ENCODE data around the gene NBEAL1.
A peak's percentile ranks its signal among the peaks of the same experiment; 100 is the strongest.
"Not testable (repeated sequence)": the region's sequence is repeated elsewhere in the genome, so short reads cannot be mapped to it uniquely, and the experiment has no call there.

Gene NBEAL1

DNA sequence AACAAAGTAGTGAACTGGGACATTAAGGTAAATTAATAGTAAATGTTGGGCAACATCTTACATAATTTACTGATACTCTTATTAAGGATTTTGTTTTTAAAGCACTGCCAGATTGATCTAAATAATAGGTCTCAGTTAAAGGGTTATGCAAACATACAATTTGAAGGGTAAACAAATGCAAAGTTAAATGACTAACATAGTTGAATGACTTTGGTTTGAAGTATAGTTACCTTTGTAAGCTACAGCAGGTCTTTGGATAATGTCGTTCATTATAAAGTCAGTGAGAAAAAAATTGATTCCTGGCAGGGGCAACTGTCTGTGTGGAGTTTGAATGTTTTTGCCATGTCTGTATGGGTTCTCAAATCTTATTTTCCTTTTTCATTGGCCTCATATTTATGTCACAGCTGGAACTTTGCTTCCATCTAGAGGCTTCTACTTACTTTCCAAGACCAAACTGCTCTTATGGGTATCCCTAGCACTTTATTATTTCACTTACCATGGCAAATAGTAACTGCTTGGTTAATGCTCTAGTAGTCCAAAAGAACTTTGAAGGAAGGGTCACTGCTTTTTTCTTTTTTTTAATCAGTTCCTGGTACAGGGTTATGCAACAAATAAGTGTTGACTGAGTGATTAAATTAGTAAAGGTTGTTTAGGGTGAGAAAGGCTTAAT lies 107.8 kb downstream of the NBEAL1 start:
- DNase-seq: peak; percentile 38

DNA sequence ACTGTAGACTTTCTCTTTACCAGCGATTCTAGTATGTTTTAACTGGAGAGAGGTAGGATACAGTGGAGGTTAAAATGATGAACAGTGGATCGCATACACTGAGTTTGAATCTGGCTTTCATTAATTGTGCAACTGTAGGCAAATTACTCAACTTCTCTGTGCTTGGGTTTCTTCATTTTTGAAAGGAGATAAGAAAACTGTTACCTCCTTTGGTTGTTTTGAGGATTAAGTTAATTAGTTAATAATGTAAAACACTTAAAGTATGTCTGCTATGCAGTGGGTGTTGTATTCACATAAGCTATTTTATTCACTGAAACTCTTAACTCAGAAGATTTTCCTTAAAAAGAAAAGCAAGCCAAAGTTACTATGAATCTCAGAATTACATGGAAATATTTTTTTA lies 112.3 kb downstream of the NBEAL1 start:
- no peak for DNase-seq

DNA sequence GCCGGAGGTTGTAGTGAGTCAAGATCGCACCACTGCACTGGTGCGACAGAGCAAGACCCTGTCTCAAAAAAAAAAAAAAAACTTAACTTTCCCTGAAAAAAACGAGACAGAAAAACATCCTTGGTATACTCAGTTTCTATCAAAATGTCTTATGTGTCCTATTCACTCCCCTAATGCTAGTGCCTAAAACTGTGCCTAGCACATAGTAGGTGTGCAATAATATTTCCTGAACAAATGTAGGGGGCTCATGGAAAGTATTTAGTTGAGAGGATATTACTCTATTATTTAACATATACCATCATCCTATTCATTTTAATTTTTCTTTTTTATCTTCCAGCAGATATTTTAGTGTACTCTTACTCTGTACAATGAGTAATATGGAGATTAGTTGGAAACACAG lies 120.4 kb downstream of the NBEAL1 start:
- DNase-seq: no peak

DNA sequence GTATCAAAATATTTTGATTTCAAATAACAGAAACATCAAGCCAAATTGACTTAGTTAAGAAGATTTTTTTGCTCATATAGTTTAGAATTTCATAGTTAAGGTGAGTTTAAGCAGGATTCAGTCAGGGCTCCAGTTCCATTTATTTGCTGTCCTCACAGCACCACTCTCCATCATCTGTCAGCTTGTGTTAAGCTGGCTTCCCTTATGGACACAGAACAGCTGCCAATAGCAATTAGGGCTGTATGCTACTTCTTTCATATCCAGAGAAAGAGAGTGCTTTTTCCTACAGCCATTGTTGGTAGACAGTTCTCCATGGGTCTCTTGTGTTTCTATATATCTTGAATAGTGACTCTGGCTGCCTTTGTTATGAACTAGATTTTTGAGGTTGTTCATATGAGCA lies 128.7 kb downstream of the NBEAL1 start:
- DNase-seq: no peak

DNA sequence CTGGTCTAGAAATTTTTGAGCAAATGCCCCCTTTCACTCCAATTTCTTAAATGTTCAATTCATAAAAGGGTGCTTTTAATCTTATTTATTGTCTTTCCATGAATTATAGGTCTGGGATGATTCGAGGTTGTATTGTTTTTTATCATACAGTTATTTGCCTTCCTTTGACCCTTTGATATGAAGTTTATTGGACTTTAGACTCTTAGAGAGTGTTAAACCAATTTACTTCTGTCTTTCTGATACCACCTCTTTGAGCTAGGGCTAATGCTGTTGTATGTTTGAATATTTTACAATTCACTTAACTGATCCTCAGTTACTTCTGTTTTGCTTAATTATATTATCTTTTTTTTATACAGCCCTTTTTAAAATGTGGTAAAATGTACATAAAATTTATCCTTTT lies 134.5 kb downstream of the NBEAL1 start:
- DNase-seq: no peak

DNA sequence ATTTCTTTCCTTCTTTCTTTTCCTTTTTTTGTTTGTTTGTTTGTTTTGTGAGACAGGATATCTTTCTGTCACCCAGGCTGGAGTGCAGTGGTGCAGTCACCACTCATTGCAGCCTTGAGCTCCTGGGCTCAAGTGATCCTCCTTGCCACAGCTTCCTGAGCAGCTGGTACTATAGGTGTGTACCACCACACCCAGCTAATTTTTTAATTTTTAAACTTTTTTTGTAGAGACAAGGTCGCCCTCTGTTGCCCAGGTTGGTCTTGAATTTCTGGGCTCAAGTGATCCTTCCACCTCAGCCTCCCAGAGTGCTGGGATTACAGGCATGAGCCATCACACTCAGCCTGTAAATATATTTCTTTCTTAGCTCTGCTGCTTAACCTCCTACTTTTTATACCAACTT lies 140.7 kb downstream of the NBEAL1 start:
- peak; percentile 2 for DNase-seq

DNA sequence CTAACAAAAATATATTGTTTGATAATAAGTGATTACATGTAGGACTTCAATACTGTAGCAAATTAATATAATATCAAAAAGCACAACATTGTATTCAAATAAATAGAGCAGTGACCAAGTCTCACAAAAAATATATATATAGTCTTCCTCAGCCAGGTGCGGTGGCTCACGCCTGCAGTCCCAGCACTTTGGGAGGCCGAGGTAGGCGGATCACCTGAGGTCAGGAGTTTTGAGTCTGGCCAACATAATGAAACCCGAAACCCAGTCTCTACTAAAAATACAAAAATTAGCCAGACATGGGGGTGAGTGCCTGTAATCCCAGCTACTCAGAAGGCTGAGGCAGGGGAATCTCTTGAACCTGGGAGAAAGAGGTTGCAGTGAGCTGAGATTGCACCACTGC lies 148.0 kb downstream of the NBEAL1 start:
- not testable (repeated sequence) for DNase-seq

DNA sequence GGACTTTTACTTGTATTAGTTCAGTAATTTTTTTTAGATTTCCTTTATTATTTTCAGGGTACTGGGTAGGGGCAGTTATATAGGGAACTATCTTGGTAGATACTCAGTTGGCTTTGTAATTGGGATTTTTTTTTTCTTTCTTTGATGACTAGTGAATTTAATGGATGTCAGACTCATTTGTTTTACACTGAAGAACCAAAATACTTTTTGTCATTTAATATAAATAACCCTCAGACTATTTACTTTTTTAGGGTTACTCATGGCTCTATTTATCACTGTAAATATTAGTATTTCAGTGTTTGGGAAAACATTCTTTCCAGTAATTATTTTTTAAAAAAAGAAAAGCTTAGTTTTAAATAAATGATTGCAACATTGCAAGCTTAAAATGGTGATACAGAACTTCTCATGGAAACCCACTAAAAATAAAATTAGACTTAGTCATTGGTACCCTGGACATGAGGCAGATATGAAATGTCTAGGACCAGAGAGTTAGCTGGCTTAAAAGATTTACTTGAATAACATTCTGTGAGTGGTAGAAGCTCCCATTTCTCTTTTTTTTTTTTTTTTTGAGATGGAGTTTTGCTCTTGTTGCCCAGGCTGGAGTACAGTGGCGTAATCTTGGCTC lies 149.7 kb downstream of the NBEAL1 start:
- no peak for DNase-seq

DNA sequence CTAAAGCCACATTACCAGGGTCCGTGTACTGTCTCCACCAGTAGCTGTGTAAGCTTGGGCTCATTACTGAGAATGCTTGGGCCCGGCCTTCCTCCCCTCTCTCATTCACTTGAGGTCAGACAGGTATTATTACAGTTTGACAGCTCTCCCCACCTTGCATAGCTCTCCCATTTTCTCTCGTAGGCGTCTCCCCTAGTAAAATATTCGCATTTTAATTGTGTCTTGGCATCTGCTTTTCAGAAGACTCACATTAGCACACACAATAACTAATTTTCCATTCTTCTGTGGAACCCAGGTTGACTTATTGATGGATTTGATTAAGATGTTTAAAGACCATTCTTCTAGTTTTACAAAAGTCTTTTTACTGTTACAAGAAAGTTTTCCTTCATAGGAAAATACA lies 153.1 kb downstream of the NBEAL1 start:
- DNase-seq: no peak

DNA sequence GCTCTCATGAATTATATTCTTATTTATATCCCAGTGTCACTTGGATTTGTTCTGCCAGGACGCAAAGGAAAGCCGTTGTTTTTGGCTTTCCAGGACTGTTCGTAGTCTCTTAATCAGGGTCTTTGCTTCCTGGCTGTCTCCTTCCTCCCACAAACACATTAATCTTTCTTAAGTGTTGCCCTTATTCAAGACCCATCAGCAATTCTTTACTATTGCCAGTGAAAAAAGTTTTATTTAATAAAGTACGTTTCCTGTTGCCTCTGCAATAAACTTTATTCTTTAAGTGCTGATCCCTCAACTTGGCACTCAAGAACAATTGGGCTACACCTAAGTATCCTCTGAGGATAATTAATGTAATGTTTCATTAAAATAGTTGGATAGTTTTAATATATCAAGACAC lies 155.8 kb downstream of the NBEAL1 start:
- no peak for DNase-seq

DNA sequence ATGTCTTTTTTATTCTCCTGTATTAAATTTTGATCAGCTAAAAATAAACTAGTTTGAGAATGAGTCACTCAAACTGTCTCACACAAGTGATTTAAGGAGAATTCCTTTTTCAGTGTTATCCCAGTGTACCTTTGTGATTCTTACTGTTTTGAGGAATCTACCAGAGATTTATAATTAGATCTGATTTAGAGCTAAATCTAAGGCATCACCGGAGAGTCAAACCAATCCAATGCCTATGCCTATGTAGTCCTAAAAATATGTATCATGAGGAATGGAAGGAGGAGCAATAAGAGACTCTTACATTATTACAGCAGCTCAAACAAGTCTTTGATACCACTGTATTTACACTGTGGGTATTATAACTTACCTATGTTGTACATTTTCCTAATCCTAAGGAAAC lies 160.7 kb downstream of the NBEAL1 start:
- no peak for DNase-seq

DNA sequence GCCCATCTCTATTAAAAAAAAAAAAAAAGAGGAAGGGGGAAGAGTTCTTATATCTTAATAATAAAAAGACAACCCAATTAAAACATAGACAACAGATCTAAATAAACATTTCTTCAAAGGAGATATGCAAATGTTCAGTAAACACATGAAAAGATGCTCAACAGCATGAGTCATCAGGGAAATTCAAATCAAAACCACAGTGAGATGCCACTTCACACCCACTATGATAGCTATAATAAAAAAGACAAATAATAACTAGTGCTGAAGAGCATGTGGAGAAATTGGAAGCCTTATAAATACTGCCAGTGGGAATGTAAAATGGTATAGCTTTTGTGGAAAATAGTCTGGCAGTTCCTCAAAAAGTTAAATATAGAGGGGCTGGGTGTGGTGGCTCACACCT lies 162.7 kb downstream of the NBEAL1 start:
- no peak for DNase-seq

DNA sequence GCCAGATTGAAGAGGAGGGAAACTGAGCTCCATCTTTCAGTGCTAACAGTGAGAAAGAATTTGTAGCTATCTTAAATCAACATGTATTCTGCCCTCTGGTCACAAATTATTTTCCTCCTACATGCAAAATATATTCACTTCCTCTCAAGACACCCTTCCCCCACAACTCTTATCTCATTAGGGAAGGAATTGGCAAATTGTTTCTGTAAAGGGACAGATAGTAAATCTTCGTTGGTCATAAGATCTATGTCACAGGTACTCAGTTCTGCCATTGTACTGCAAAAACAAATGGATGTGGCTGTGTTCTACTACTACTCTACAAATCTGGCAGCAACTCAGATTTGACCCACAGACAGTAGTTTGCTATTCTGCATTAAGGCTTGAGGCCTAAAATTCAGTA lies 171.2 kb downstream of the NBEAL1 start:
- no peak for DNase-seq

DNA sequence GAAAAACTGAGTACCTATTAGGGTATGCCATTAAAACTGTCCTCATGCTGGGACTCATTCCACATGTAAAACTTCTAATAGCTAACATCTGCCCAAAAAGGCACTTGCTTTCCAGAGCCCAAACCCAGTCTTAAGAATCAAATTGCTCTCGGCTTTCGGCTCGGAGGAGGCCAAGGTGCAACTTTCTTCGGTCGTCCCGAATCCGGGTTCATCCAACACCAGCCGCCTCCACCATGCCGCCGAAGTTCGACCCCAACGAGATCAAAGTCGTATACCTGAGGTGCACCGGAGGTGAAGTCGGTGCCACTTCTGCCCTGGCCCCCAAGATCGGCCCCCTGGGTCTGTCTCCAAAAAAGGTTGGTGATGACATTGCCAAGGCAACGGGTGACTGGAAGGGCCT lies 175.9 kb downstream of the NBEAL1 start:
- not testable (repeated sequence) for DNase-seq

DNA sequence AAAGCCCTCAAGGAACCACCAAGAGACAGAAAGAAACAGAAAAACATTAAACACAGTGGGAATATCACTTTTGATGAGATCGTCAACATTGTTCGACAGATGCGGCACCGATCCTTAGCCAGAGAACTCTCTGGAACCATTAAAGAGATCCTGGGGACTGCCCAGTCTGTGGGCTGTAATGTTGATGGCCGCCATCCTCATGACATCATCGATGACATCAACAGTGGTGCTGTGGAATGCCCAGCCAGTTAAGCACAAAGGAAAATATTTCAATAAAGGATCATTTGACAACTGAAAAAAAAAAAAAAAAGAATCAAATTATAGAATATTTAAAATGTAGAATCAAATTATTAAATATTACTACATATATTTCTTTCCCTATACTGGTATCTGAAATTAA lies 176.4 kb downstream of the NBEAL1 start:
- DNase-seq: not testable (repeated sequence)

DNA sequence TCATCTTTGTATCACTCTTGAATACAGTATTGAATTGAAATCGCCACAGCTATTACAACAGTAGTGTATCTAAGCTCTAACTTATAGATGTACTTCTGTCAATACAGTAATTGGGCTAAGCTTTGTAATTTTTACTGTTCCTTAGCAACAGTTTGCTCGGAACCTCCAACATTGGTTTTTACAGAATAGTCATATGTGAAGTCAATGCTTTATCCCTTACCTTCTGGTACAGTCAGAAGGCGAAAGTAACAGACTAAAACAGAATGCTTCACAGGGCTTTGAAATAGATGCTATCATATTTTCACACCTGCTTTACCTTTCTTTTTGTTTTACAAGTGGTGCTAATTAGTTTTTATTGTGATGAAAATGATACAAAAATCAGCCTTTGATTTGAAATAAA lies 177.3 kb downstream of the NBEAL1 start:
- no peak for DNase-seq

DNA sequence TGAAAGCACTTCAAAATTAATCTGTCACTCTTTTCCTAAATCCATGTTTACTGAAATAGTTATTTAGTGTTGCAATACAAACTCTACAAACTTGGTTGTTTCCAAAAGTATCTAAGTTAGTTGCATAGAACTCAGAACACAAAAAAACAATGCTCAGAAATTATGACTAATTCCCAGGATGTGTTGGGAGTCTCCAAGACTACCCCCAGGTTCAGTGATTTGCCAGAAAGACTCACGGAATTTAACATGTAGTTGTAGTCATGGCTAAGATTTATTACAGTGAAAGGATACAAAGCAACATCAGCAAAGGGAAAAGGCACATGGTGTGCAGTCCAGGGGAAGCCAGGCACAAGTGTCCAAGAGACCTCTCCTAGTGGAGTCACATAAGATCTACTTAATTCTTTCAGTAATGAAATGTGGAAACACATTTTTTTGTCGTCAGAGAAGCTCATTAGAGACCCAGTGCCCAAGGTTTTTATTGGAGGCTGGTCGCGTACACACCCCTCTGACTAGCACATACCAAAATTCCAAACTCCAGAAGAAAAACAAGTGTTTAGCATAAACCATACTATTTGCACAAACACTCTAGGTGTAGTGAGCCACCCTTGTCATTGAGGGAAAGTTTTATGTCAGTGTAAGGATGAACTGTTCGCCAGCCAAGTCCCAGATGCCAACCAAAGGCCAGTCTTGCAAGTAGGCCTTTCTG lies 180.8 kb downstream of the NBEAL1 start:
- no peak for DNase-seq

DNA sequence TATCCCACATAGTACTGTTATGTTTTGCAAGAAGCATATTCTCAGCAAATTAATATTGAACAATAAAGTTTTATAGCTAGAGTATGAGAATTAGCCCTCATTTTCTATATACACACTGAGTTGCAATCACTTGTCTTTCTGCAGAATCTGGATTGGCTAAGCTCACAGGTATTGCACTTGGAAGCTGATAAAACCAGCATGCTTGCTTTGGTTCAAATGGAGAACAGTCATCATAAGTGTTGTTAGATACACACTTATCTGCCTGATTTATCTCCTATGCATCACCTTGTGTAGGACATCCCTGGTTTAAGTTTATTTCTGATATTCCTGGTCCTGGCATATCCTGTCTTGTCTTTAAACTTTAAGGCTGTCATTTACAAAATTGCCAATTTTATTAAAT lies 186.2 kb downstream of the NBEAL1 start:
- DNase-seq: no peak

DNA sequence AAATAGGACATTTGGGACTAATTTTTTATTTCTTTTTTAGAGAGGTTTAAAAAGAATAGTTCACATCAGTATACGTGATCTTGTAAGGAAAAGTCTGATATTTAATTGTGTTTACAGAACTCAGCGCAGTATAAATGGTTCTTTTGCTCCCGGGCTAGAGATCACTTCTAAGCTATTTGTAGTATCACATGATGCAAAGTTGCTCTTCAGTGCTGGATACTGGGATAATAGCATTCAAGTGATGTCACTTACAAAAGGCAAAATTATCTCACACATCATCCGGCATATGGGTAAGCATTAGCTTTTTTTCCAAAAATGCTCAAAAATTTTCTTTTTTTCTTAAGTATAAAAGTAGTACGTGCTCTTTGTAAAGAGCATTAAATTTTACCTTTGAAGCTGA lies 186.8 kb downstream of the NBEAL1 start:
- DNase-seq: no peak

DNA sequence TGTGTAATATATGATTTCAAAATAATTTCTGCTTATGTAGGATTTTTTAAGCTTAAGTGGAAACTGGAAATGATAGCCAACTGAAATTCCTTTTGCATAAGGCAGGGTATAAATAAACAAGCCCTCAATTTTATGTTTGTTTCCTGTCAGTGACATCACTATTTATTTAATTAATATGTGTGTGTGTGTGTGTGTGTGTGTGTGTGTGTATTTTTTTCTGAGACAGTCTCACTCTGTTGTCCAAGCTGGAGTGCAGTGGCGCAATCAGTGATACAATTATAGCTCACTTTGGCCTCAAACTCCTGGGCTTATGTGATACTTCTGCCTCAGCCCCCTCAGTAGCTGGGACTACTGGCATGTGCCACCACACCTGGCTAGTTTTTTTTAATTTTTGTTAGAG lies 194.9 kb downstream of the NBEAL1 start:
- DNase-seq: no peak

DNA sequence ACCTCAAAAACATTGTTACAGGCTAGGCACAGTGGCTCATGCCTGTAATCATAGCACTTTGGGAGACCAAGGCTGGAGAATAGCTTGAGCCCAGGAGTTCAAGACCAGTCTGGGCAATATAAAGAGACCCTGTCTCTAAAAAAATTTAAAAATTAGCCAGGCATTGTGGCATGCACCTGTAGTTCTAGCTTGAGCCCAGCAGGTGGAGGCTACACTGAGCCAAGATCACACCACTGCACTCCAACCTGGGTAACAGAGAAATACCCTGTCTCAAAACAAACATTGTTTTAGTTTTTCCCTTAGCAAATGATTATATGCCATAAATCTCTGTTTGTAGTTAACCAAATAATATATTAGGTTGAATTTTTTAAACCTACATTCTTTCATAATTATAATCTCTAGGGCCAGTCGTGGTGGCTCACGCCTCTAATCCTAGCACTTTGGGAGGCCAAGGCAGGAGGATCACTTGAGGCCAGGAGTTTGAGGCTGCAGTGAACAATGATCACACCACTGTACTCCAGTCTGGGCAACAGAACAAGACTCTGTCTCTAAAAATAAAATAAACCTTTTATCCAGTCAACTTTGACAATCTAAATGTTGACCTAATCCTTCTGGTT lies 210.9 kb downstream of the NBEAL1 start:
- peak; percentile 18 for DNase-seq

DNA sequence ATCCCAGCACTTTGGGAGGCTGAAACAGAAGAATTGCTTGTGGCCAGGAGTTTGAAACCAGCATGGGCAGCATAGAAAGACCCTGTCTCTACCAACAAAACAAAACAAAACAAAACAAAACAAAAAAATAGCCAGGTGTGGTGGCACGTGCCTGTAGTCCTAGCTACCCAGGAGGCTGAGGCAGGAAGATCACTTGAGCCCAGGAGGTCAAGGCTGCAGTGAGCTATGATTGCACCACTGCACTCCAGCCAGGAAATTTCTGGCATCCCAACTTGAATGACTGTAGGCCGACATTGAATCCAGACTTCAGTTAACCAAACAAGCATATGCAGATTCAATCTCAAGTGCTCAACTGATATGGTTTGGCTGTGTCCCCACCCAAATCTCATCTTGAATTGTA lies 215.0 kb downstream of the NBEAL1 start:
- not testable (repeated sequence) for DNase-seq

DNA sequence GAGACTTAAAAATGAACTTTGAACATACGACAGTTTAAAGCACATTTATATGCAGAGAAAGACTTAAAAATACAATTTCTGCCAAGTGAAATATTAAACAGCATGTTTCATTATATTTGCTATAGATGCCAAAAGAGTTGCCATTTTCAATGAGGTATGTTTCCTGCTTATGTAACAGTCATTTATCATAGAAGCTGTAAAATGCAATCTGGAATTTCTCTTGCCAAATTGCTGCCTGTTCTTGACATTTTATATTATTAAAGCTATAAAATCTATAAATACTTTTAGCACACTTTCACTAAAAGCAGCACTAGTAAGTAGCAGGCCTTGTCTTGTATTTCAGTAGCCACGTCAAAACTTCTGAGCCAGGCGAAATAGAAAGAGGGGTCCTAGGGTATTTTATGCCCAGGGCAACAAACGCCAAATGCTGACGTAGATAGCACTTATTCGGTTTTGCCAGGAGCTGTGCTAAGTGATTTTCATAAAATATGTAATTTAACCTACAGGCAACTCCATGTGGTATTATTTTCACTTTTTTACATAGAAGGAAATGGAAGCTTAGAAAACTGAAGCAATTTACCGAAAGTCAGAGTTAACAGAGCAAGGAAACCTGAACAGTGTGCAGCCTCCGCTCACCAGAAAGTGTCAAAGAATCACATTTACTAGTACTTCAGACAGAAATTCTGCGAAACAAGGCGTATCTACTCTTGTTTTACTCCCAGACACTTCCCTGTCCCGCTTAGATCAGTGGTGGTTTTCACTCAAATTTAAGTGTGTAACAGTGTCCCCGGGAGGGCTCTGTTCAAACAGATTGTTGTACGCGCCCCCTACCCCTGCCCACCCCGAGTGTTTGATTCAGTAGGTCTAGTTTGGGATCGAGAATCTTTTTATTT lies 222.9 kb downstream of the NBEAL1 start:
- DNase-seq: no peak

All from NCI-H1105 treated with DMSO at 0.1 percent for 48 hours (cell line).